ENCODE data around the gene KRCC1. TPM values are rescaled to one million over a fixed set of nuclear protein-coding genes. Genes with fewer than 3 reads are reported as not detected.

Gene KRCC1
- total and polyA plus RNA-seq, 9 of the 15 experiments (the other 6 are each of a cell fraction or from before 2014, with no cell fraction given) = 1.9 to 6.0 (median 2.2) TPM

- TF ChIP-seq CREB3 (tag; conservative IDR thresholded peaks at IDR 0.05; ENCODE audit: low read depth) = no peak
- TF ChIP-seq KLF16 (IDR thresholded peaks at IDR 0.05) = 0 out of 2 replicates have a peak, but pooled peaks have one; percentile 24
- TF ChIP-seq ZSCAN29 (IDR thresholded peaks at IDR 0.05) = peak; percentile 18; the same call in 1 of the 2 replicates
- TF ChIP-seq DACH1 (IDR thresholded peaks at IDR 0.05; ENCODE audit: partially characterized antibody) = peak; percentile 67
- peak; percentile 38 to 88; a peak in 3 of 4 replicates for TF ChIP-seq MAZ (CRISPR knock-in tag; conservative IDR thresholded peaks at IDR 0.05 in 1 of 2, IDR thresholded peaks at IDR 0.05 in 1 of 2)
- TF ChIP-seq ESRRA (IDR thresholded peaks at IDR 0.05; ENCODE audit: borderline replicate concordance, low read depth) = no peak
- peak; percentile 44 to 86 for TF ChIP-seq FOXA3 (CRISPR knock-in tag; conservative IDR thresholded peaks at IDR 0.05 in 1 of 2, IDR thresholded peaks at IDR 0.05 in 1 of 2)
- TF ChIP-seq RERE (CRISPR knock-in tag; IDR thresholded peaks at IDR 0.05; ENCODE audit: borderline replicate concordance) = peak; percentile 83; the same call in 1 of the 2 replicates
- no peak for TF ChIP-seq FOXA1 (IDR thresholded peaks at IDR 0.05; ENCODE audit: borderline replicate concordance)
- TF ChIP-seq HEY1 (CRISPR knock-in tag; IDR thresholded peaks at IDR 0.05; ENCODE audit: borderline replicate concordance) = peak; percentile 87
- peak; percentile 64 to 94; a peak in 2 of 4 replicates for TF ChIP-seq SRF (CRISPR knock-in tag; IDR thresholded peaks at IDR 0.05)
- TF ChIP-seq NR4A1 (CRISPR knock-in tag; IDR thresholded peaks at IDR 0.05) = no peak
- peak; percentile 65; the same call in 1 of the 2 replicates for TF ChIP-seq NR4A1 (tag; IDR thresholded peaks at IDR 0.05)
- peak; percentile 81 to 88; a peak in 3 of 4 replicates for TF ChIP-seq MLLT1 (IDR thresholded peaks at IDR 0.05)
- peak; percentile 95 for TF ChIP-seq U2AF1 (optimal IDR thresholded peaks at IDR 0.05; ENCODE audit: low read depth, low read length)
- TF ChIP-seq YY1 (IDR thresholded peaks at IDR 0.05; ENCODE audit: borderline replicate concordance in 1 of 3, control insufficient read depth in 1 of 3, extremely low read depth in 1 of 3, insufficient read depth in 3 of 3, insufficient read length in 1 of 3, insufficient replicate concordance in 2 of 3, low read depth in 1 of 3, low read length in 2 of 3) = peak; percentile 42 to 92 (median 68)
- TF ChIP-seq STAG1 (CRISPR knock-in tag; IDR thresholded peaks at IDR 0.05; ENCODE audit: borderline replicate concordance) = no peak
These were observed 39.3 kb downstream of the KRCC1 start, which contains the start of gene RNU2-63P (continued) for GRCh38 chr2:88016086-88016959.
